Spleen (tissue), 7 donors: Measurements from ENCODE around the gene AGAP2.

ENCODE experiments used
- POLR2A ChIP-seq, 3 donors: fragments of 450-650 bp; IDR thresholded peaks; one replicate each; pipeline ENCODE4 v1.5.1; 2017; ENCODE audit warnings: antibody characterized with exemption in 3 of 3, mild to moderate bottlenecking in 1 of 3
- TF ChIP-seq, protein P1 (sequence below), 11 experiments: fragments of 200-600 bp in 7 of 11; fragments of 450-650 bp in 4 of 11; sonication (generic) in 4 of 11; IDR thresholded peaks in 8 of 11; conservative IDR thresholded peaks in 3 of 11; 1 replicate in 7 of 11; 2 replicates in 4 of 11; pipeline versions ENCODE4 v1.4.0 to v1.8.0; 2016 to 2021; ENCODE audit warnings: antibody characterized with exemption in 11 of 11, inconsistent platforms in 4 of 11, mild to moderate bottlenecking in 1 of 11
- donor health status: DM: no; HTN: no; CAD: no; lungs with moderate emphysema.
- donor health status: DM: no; HTN: no; CAD: no.
- donor health status: DM: no; HTN: no; CAD: no.

DNA sequence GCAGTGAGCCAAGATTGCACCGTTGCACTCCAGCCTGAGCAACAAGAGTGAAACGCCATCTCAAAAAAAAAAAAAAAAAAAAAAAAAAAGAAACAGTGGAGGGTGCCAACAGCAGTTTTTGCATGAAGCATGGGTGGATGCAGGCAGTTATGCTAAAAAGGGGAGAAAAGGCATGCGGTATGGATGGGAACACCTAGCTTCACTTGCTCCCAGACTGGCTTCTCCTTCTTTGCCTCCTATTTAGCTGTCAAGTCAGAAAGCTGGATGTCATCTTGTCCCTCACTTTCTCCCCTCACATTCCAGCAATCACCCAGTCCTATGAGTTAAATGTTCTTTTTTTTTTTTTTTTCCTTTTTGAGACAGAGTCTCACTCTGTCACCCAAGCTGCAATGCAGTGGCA, 36.5 kb upstream of the AGAP2 start:
- no peak for TF ChIP-seq POLR2A (IDR thresholded peaks at IDR 0.05)
- TF ChIP-seq, protein P1, sequence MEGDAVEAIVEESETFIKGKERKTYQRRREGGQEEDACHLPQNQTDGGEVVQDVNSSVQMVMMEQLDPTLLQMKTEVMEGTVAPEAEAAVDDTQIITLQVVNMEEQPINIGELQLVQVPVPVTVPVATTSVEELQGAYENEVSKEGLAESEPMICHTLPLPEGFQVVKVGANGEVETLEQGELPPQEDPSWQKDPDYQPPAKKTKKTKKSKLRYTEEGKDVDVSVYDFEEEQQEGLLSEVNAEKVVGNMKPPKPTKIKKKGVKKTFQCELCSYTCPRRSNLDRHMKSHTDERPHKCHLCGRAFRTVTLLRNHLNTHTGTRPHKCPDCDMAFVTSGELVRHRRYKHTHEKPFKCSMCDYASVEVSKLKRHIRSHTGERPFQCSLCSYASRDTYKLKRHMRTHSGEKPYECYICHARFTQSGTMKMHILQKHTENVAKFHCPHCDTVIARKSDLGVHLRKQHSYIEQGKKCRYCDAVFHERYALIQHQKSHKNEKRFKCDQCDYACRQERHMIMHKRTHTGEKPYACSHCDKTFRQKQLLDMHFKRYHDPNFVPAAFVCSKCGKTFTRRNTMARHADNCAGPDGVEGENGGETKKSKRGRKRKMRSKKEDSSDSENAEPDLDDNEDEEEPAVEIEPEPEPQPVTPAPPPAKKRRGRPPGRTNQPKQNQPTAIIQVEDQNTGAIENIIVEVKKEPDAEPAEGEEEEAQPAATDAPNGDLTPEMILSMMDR (IDR thresholded peaks at IDR 0.05 in 8 of 11, conservative IDR thresholded peaks at IDR 0.05 in 3 of 11): no peak
